Neuronal stem cell (in vitro differentiated cells): ENCODE data around the gene PLVAP.

Experiments used
- DNase-seq: peaks from one replicate; pipeline ENCODE4 v3.0.0-alpha.2; 2013; ENCODE audit warnings: low spot score
- H2AFZ ChIP-seq: one replicate; pipeline ENCODE4 v1.6.1; 2013; ENCODE audit warnings: mild to moderate bottlenecking, low read length, inconsistent platforms
- H2AK5ac ChIP-seq: 2 replicates; pipeline ENCODE4 v1.6.1; 2013; ENCODE audit warnings: low read depth, mild to moderate bottlenecking, inconsistent platforms, low read length, moderate library complexity, mixed read lengths
- H2BK120ac ChIP-seq: 2 replicates; pipeline ENCODE4 v1.6.1; 2013; ENCODE audit warnings: low read depth, mild to moderate bottlenecking, inconsistent platforms, low read length, moderate library complexity, mixed read lengths
- H2BK12ac ChIP-seq: one replicate; pipeline ENCODE4 v1.6.1; 2013; ENCODE audit warnings: low read length, inconsistent platforms
- H2BK15ac ChIP-seq: 2 replicates; pipeline ENCODE4 v1.6.1; 2013; ENCODE audit warnings: mild to moderate bottlenecking, low read length, inconsistent platforms, mixed read lengths
- H2BK5ac ChIP-seq: one replicate; pipeline ENCODE4 v1.6.1; 2013; ENCODE audit warnings: inconsistent platforms, mild to moderate bottlenecking, low read length, moderate library complexity
- H3K14ac ChIP-seq: one replicate; pipeline ENCODE4 v1.6.1; 2013; ENCODE audit warnings: low read length, inconsistent platforms
- H3K18ac ChIP-seq: 2 replicates; pipeline ENCODE4 v1.6.1; 2013; ENCODE audit warnings: low read length, inconsistent platforms
- H3K23ac ChIP-seq: 2 replicates; pipeline ENCODE4 v1.6.1; 2013; ENCODE audit warnings: low read depth, mild to moderate bottlenecking, mixed read lengths, low read length, inconsistent platforms; ENCODE audit not compliant: poor library complexity
- H3K27ac ChIP-seq: replicated peaks from 3 replicates; pipeline ENCODE4 v1.5.1; 2013; ENCODE audit warnings: low read length, inconsistent platforms
- H3K27me3 ChIP-seq, 3 experiments: 2 replicates each; pipeline ENCODE4 v1.6.1; 2013; ENCODE audit warnings: low read length in 3 of 3, mild to moderate bottlenecking in 2 of 3, inconsistent platforms in 1 of 3, low read depth in 1 of 3, mixed read lengths in 1 of 3, moderate library complexity in 1 of 3; ENCODE audit not compliant: control insufficient read depth in 3 of 3, insufficient read depth in 3 of 3
- H3K36me3 ChIP-seq, 2 donors: replicated peaks in 1 of 2; 2 replicates each; pipeline ENCODE4 v1.6.1; 2013; ENCODE audit warnings: low read length in 2 of 2; ENCODE audit not compliant: control insufficient read depth in 2 of 2, insufficient read depth in 2 of 2
- H3K4ac ChIP-seq: 2 replicates; pipeline ENCODE4 v1.6.1; 2013; ENCODE audit warnings: inconsistent platforms, mild to moderate bottlenecking, low read length, moderate library complexity
- H3K4me1 ChIP-seq, 2 donors: 1 replicate in 1 of 2; 2 replicates in 1 of 2; pipeline ENCODE4 v1.6.1; 2013; ENCODE audit warnings: low read length in 2 of 2, low read depth in 1 of 2; ENCODE audit not compliant: control insufficient read depth in 2 of 2, insufficient read depth in 1 of 2
- H3K4me2 ChIP-seq: one replicate; pipeline ENCODE4 v1.6.1; 2013; ENCODE audit warnings: mild to moderate bottlenecking, low read length, inconsistent platforms; ENCODE audit not compliant: insufficient read depth, poor library complexity, severe bottlenecking
- H3K4me3 ChIP-seq, 2 donors: 2 replicates each; pipeline ENCODE4 v1.5.1; 2013; ENCODE audit warnings: low read length in 2 of 2, mild to moderate bottlenecking in 2 of 2, inconsistent platforms in 1 of 2, moderate library complexity in 1 of 2
- H3K79me1 ChIP-seq: one replicate; pipeline ENCODE4 v1.6.1; 2013; ENCODE audit warnings: low read depth, mild to moderate bottlenecking, inconsistent platforms, low read length, moderate library complexity
- H3K9ac ChIP-seq: one replicate; pipeline ENCODE4 v1.6.1; 2013; ENCODE audit warnings: mild to moderate bottlenecking, low read depth, low read length, inconsistent platforms; ENCODE audit not compliant: poor library complexity
- H3K9me3 ChIP-seq, 2 donors: replicated peaks in 1 of 2; 2 replicates each; pipeline versions ENCODE3 to v1.6.1; 2013; ENCODE audit warnings: low read length in 2 of 2, mild to moderate bottlenecking in 2 of 2, inconsistent platforms in 1 of 2, low read depth in 1 of 2, mixed read lengths in 1 of 2, moderate library complexity in 1 of 2; ENCODE audit not compliant: control insufficient read depth in 2 of 2, insufficient read depth in 1 of 2
- H4K8ac ChIP-seq: one replicate; pipeline ENCODE4 v1.6.1; 2013; ENCODE audit warnings: low read depth, mild to moderate bottlenecking, inconsistent platforms, low read length, moderate library complexity
- H4K91ac ChIP-seq: one replicate; pipeline ENCODE4 v1.6.1; 2013; ENCODE audit warnings: low read length, low read depth, mild to moderate bottlenecking, inconsistent platforms; ENCODE audit not compliant: poor library complexity
- WGBS, 2 donors: extraction: QIAGEN DNeasy Blood & Tissue Kit; methylation state at CpG; one replicate each; pipeline ENCODE4 v1.1.7; 2013; ENCODE audit warnings: missing lambda C conversion rate in 2 of 2, mixed read lengths in 1 of 2; ENCODE audit not compliant: insufficient read length in 2 of 2, insufficient replicate concordance in 1 of 2; ENCODE audit errors: extremely low coverage in 2 of 2; 5-methylcytosine and 5-hydroxymethylcytosine counted together

Gene PLVAP

DNA sequence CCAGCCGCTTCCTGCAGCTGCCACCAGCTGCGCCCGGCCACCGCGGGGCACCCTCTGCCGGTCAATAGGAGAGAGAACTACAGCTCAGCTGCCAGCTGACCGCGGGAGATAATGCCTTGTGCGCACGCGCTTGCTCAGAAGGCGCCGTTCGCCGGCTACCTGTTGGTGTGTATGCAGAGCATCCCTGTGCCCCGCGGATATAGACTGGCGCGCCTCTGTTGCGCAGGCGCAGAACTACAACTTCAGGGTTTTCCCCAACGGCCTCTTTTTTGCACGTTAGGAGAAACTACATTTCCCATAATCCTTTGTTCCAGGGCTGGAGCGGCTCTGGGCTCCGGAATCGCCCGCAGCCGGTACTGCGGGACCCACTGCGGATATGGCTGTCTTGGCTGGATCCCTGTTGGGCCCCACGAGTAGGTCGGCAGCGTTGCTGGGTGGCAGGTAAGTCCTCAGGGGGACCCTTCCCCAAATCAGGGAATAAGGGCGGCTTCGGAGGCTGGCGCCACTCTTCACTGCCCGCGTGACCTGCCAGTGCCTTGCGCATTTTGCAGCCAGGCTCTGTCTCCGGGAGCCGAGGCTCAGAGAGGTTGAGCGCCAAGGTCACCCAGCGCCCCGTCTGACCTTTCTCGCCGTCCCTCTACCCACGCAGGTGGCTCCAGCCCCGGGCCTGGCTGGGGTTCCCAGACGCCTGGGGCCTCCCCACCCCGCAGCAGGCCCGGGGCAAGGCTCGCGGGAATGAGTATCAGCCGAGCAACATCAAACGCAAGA lies 71.4 kb downstream of the PLVAP start, which contains the start of gene MRPL34:
Gene MRPL34 (plus strand): TSS at position 356 of the 768 bp plus-strand sequence. CDS start 21 bp downstream, at position 377.
- peak within 1 kb of the TSS; percentile 77 for H3K23ac ChIP-seq
- H2AK5ac ChIP-seq, result peak within 1 kb of the TSS; percentile 71
- no CpG with 5 or more reads among the region's 55 CpGs for WGBS, 2 donors
- no peak within 1 kb of the TSS for H4K91ac ChIP-seq
- no peak within 1 kb of the TSS for H2BK120ac ChIP-seq
- peaks cover 2 to 8% of the 10 kb centered on the region in 2 donors for H3K36me3 ChIP-seq
- DNase-seq, result peak; percentile 98
- H3K18ac ChIP-seq, result peak within 1 kb of the TSS; percentile 98
- H3K14ac ChIP-seq, result no peak within 1 kb of the TSS
- peak within 1 kb of the TSS; percentile 38 for H3K4ac ChIP-seq
- H2AFZ ChIP-seq, result peak within 1 kb of the TSS; percentile 93
- H2BK15ac ChIP-seq, result peak within 1 kb of the TSS; percentile 62
- H3K4me2 ChIP-seq, result peak within 1 kb of the TSS; percentile 94
- peak within 1 kb of the TSS; percentile 75 to 85 for H3K4me3 ChIP-seq
- H3K79me1 ChIP-seq, result peaks cover 7% of the 10 kb centered on the region
- peak within 1 kb of the TSS; percentile 32 for H2BK5ac ChIP-seq
- H4K8ac ChIP-seq, result no peak within 1 kb of the TSS
- no peak within 1 kb of the TSS for H2BK12ac ChIP-seq
- H3K4me1 ChIP-seq, result peaks cover 16 to 18% of the 10 kb centered on the region in 2 donors
- peak within 1 kb of the TSS; percentile 86 for H3K27ac ChIP-seq
- no peaks in the 10 kb centered on the region for H3K9me3 ChIP-seq
- H3K27me3 ChIP-seq, result no peaks in the 10 kb centered on the region
- peak within 1 kb of the TSS; percentile 89 for H3K9ac ChIP-seq

DNA sequence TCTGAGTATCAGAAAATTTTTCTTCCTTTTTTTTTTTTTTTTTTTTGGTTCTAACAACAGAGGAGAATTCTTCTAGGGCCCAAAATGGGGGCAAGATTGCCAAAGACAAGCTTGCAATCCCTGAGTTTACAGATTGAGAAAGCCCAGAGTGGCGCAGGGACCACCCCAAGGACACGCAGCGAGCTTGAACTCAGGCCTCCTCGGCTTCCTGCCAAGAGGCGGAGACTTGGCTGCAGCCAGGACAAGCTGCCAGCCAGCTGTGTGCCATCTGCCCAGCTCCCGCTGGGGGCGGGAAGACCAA lies 72.0 kb downstream of the PLVAP start:
- Histone ChIP-seq H3K14ac (no peak overlapping the region), H4K8ac (no peak overlapping the region), H3K79me1 (peaks cover 4% of the 10 kb centered on the region), H3K27me3 (no peaks in the 10 kb centered on the region), H4K91ac (no peak overlapping the region), H3K9me3 (no peaks in the 10 kb centered on the region), H2BK15ac (no peak overlapping the region), H3K4me1 (peaks cover 13 to 14% of the 10 kb centered on the region in 2 donors), H3K4ac (no peak overlapping the region), H3K23ac (no peak overlapping the region), H3K4me2 (peak overlapping the region; percentile 94), H2BK12ac (no peak overlapping the region), H2AFZ (peak overlapping the region; percentile 93), H2BK120ac (no peak overlapping the region), H3K4me3 (peak overlapping the region in 1 of 2 donors; percentile 75), H3K36me3 (peaks cover 2 to 6% of the 10 kb centered on the region in 2 donors), H3K27ac (peak overlapping the region; percentile 56), H3K9ac (no peak overlapping the region), H3K18ac (peak overlapping the region; percentile 76), H2BK5ac (peak overlapping the region; percentile 32), H2AK5ac (no peak overlapping the region)
- WGBS, 2 donors, result no CpG with 5 or more reads among the region's 7 CpGs
- no peak for DNase-seq

DNA sequence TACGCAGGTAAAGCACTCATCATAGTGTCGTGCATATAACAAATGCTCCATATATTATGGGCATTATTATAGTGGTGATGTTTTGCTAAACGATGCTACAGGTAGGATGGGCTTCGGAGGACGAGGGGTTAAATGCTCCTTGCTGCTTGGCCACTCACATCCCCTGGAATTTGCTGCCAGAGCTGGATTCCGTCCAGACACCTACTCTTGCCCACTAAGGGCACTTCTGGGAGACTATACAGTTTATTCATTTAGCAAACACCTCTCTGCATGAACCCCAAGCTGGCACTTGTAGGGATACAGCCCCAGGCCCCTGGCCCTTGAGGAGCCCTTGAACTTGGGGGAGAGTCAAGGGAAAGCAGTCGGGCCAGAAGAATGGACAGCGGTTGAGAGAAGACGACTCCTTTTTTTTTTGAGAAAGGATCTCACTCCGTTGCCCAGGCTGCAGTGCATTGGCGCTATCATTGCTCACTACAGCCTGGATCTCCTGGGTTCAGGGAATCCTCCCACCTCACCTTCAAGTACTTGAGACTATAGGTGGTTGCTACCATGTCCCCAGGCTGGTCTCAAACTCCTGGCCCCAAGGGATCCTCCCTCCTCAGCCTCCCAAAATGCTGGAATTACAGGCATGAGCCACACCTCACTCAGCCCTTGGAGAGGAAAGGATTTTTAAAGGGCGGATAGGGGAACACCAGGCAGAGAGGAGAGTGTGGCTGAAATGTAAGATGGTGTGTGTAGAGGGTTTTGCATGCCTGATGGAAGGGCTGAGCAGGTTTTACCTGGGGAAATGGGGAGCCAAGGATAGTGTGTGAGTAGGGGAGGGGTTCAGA lies 72.5 kb downstream of the PLVAP start:
- H2AK5ac ChIP-seq, result no peak overlapping the region
- H4K91ac ChIP-seq, result no peak overlapping the region
- no peak overlapping the region for H2AFZ ChIP-seq
- no peak overlapping the region for H3K14ac ChIP-seq
- H3K4me2 ChIP-seq, result no peak overlapping the region
- no peaks in the 10 kb centered on the region for H3K27me3 ChIP-seq
- DNase-seq, result no peak
- no peak overlapping the region for H3K23ac ChIP-seq
- H3K4ac ChIP-seq, result no peak overlapping the region
- H2BK5ac ChIP-seq, result no peak overlapping the region
- H3K27ac ChIP-seq, result no peak overlapping the region
- H3K9ac ChIP-seq, result no peak overlapping the region
- H3K4me3 ChIP-seq, result no peak overlapping the region
- no peak overlapping the region for H2BK120ac ChIP-seq
- no peak overlapping the region for H3K18ac ChIP-seq
- peaks cover 11 to 14% of the 10 kb centered on the region in 2 donors for H3K4me1 ChIP-seq
- no peak overlapping the region for H2BK12ac ChIP-seq
- no peaks in the 10 kb centered on the region for H3K9me3 ChIP-seq
- no peak overlapping the region for H4K8ac ChIP-seq
- peaks cover 4% of the 10 kb centered on the region for H3K79me1 ChIP-seq
- WGBS, 2 donors, result 100% methylated on average over 1 of the region's 12 CpGs; no CpG with 5 or more reads in 1 of the 2 donors
- no peak overlapping the region for H2BK15ac ChIP-seq
- peaks cover 2 to 7% of the 10 kb centered on the region in 2 donors for H3K36me3 ChIP-seq

DNA sequence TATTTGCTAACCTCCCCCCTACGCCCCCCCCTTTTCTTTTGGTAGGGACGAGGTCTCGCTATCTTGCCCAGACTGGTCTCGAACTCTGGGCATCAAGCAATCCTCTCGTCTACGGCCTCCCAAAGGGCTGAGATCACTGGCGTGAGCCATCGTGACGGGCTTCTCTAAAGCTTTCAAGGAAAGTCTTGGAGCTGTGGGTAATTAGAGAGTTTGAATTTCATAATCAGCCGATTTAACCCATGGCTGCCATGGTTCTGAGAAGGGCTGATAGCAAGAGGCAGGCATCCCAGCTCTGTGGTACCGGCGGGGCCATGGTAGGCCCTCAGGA lies 73.2 kb downstream of the PLVAP start:
- H3K9me3 ChIP-seq, result no peaks in the 10 kb centered on the region
- peaks cover 11 to 14% of the 10 kb centered on the region in 2 donors for H3K4me1 ChIP-seq
- H2AFZ ChIP-seq, result peak overlapping the region; percentile 87
- no peak overlapping the region for H4K91ac ChIP-seq
- peak overlapping the region; percentile 48 for H3K4me2 ChIP-seq
- peaks cover 2 to 8% of the 10 kb centered on the region in 2 donors for H3K36me3 ChIP-seq
- no peak overlapping the region for H2BK5ac ChIP-seq
- H3K23ac ChIP-seq, result no peak overlapping the region
- no peak overlapping the region for H4K8ac ChIP-seq
- H3K79me1 ChIP-seq, result peaks cover 4% of the 10 kb centered on the region
- WGBS, 2 donors, result no CpG with 5 or more reads among the region's 12 CpGs
- no peak overlapping the region for H3K18ac ChIP-seq
- H3K4ac ChIP-seq, result no peak overlapping the region
- H2BK15ac ChIP-seq, result no peak overlapping the region
- peak overlapping the region in 1 of 2 donors; percentile 60 for H3K4me3 ChIP-seq
- H2BK120ac ChIP-seq, result no peak overlapping the region
- H2BK12ac ChIP-seq, result no peak overlapping the region
- no peak overlapping the region for H3K9ac ChIP-seq
- H3K27ac ChIP-seq, result no peak overlapping the region
- H3K27me3 ChIP-seq, result no peaks in the 10 kb centered on the region
- no peak for DNase-seq
- H3K14ac ChIP-seq, result no peak overlapping the region
- H2AK5ac ChIP-seq, result no peak overlapping the region
